IPS-11a (cell line): ENCODE results near the gene INPP5B.
A peak's percentile ranks its signal among the peaks of the same experiment; 100 is the strongest.
"Not testable (repeated sequence)": the region's sequence is repeated elsewhere in the genome, so short reads cannot be mapped to it uniquely, and the experiment has no call there.

Source experiments
- H3K4me3 ChIP-seq: one replicate; pipeline ENCODE4 v1.5.1; 2013; ENCODE audit warnings: low read depth, low read length, control low read depth

Gene INPP5B

GRCh38 chr1:37946703-37947360 is at the start of gene INPP5B:
Gene INPP5B, minus strand, starts transcription at chr1:37947053. Its CDS starts 745 bp downstream, at chr1:37946308.
- peak within 1 kb of the TSS; percentile 75 for H3K4me3 ChIP-seq

GRCh38 chr1:37995751-37996345 is 49.0 kb upstream of the INPP5B start:
- peak overlapping the region; percentile 52 for H3K4me3 ChIP-seq

- no peak overlapping the region for H3K4me3 ChIP-seq
These were observed 48.2 kb upstream of the INPP5B start for GRCh38 chr1:37994886-37995566.

- peak overlapping the region; percentile 98 for H3K4me3 ChIP-seq
These were observed 42.6 kb upstream of the INPP5B start for GRCh38 chr1:37989361-37989930.

DNA sequence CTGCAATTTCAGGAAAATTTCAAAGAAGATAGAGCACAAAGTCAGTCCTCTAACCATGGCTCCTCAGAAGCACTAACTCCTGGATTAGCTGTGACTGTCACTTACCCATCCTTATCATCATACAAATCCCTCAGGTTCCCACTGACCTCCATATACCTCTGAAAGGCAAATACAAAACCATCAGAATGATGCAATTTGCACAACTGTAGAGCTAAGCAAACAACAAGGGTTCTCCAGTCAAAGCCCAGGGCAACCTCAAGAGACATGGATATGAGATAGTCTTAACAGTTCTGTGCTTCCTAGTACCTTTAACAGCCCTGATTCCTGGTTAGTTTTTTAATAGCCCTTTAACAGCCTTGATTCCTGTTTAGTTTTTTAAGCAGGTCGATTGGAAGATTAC is 40.8 kb upstream of the INPP5B start:
- H3K4me3 ChIP-seq, result no peak overlapping the region

GRCh38 chr1:37983546-37983945 is 36.7 kb upstream of the INPP5B start:
- no peak overlapping the region for H3K4me3 ChIP-seq

DNA sequence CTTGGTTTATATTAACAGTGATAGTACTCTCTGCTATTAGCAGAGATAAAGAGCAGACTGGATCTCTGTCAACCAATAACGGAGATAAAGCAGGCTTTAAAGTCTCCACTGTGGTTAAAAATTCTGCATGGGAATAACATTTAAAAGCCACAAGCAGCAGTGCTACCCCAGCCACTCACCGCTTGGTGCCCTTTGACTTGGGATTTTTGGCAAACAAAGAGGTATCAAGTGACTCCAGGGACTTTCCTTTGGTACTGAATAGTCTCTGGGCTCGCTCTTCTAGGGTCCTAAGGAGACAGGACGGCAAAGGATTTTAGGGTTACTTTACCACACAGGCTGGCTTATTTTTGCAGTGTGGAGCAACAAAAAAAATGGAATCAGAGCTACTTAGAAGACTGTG is 31.7 kb upstream of the INPP5B start:
- H3K4me3 ChIP-seq, result no peak overlapping the region

- H3K4me3 ChIP-seq, result not testable (repeated sequence)
These were observed 28.2 kb upstream of the INPP5B start for GRCh38 chr1:37975083-37975482.

DNA sequence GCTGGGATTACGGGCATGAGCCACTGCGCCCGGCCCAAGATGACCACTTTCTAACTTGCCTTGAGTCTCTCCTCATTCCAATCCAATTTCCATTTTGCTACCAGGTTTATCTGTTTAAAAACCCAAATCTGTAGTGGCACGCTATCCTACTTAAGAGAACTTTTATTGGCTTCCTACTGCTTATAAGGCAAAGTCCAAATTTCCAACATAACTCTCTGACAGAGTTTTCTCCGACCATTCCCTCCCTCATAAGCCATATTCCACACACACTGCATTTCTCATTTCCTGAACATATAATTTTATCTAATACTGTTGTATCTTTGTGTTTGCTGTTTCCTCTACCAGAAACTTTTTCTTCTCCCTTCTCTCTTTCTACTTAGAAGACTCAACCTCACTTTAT is 27.7 kb upstream of the INPP5B start:
- no peak overlapping the region for H3K4me3 ChIP-seq

DNA sequence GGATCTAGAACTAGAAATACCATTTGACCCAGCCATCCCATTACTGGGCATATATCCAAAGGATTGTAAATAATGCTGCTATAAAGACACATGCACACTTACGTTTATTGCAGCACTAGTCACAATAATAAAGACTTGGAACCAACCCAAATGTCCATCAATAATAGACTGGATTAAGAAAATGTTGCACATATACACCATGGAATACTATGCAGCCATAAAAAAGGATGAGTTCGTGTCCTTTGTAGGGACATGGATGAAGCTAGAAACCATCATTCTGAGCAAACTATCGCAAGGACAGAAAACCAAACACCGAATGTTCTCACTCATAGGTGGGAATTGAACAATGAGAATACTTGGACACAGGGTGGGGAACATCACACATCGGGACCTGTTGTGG is 26.8 kb upstream of the INPP5B start:
- not testable (repeated sequence) for H3K4me3 ChIP-seq

- H3K4me3 ChIP-seq, result no peak overlapping the region
These were observed 18.4 kb upstream of the INPP5B start for GRCh38 chr1:37965301-37965700.

DNA sequence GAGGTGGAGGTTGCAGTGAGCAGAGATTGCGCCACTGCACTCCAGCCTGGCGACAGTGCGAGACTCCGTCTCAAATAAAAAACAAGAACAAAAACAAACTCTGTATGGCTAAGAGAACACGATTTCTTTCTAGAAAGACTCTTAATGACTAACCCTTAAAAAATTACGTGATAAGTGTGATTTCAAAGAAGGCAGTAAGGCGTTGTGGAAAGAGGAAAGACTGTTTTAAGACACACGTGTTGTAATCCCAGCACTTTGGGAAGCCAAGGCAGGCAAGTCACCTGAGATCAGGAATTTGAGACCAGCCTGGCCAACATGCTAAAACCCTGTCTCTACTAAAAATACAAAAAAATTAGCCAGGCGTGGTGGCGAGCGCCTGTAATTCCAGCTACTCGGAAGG is 17.3 kb upstream of the INPP5B start:
- not testable (repeated sequence) for H3K4me3 ChIP-seq

GRCh38 chr1:37958690-37959089 is 11.8 kb upstream of the INPP5B start:
- no peak overlapping the region for H3K4me3 ChIP-seq

DNA sequence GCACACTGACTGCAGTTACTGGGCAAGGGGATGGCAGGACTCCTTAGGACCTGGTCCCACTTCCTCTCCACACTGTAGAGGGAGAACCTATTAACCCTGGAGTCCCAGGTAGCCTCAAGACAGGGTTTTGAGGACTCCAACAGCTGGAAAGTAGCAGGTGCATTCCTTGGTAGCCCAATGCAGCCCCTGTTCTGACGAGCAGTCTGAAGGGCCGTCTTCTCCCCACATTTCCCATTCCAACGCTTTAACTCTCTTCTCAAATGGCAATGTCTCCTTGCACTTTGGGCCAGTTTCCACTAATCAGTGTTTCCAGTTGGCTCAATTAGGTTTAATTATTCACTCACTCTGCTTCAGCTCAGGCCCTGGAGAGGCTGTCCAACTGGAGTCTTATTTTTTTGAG is 8.8 kb upstream of the INPP5B start:
- H3K4me3 ChIP-seq, result no peak overlapping the region

GRCh38 chr1:37954316-37954971 is 7.6 kb upstream of the INPP5B start:
- H3K4me3 ChIP-seq, result no peak overlapping the region

- H3K4me3 ChIP-seq, result no peak overlapping the region
These were observed 5.9 kb upstream of the INPP5B start for GRCh38 chr1:37952738-37953137.

DNA sequence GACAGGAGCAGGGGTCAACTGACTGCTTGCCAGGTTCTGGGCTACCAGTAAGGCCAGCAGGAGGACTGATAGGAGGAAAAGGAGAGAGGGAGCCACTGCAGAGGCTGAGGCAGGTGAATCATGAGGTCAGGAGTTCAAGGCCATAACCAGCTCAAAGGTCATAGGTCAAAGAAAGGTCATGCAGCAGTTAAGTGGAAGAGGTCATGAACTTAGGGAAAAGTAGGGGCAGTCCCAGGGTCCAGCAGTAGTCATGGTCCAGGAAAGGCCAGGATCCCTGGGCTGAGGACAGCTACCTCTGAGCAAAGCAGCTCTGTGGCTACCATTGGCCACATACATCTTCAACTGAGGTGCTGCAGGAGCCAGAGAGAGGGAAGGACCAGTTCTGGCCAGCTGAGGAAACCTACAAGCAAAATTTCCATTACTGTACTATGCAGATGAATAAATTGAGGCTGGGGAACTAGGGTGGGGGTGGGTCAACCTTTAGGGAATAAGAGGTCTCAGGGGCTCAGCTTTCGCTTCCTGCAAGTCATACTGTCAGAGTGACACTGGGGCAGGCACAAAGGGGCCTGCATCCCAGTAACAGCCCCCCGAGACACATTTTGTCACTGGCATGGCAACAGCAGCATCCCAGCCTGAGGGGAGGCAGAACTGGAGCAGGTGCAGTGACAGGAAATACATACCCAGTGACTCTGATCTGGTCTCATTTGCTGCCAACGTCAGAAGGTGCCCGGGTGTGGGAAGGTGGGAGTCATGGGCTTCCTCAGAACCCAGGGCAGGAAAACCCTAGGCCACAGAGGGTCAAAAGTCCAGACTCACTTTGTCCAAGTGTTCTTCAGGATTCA is 5.2 kb upstream of the INPP5B start:
- no peak overlapping the region for H3K4me3 ChIP-seq

DNA sequence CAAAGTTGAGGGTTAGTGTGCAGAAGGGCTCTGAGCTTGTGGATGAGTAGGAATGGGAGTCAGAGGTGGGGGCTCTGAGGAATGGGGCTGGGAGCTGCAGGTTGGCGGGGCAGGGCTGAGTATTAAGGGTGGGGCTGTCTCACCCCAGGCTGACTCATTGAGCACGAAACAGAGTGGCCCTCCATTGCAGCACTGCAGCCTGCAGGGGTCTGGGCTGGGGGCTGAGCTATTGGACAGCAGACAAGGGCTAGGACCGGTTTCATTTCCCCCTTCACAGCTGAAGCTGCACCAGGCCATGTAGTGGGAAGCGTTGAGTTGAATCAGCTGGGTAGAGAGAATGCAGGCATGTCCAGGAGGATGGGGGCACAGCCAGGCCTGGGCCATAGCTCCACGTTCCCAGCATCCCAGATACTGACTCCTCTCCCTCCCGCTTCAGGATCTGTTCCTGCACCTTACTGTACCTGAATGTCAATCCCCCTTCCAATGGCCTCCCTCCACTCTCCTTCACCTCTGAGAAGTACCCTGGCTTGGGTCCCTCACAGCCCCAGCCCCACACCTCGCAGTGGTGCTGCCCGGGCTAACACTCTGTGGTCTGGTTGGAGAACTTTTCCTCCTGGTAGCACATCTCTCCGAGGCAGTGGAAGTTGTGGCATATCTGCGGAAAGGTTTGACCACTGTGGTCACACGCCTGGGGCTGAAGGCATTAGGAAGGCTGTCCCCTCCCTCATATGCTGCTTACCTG is 4.4 kb upstream of the INPP5B start:
- no peak overlapping the region for H3K4me3 ChIP-seq

- no peak overlapping the region for H3K4me3 ChIP-seq
These were observed 2.8 kb upstream of the INPP5B start for GRCh38 chr1:37949524-37950152.
